ENCODE results near the gene SALL2.

SALL2 gene

GRCh38 chr14:21476523-21476924, 49.6 kb downstream of the SALL2 start:
- DNase-seq: peak; percentile 82 to 87

GRCh38 chr14:21475767-21476522, 50.2 kb downstream of the SALL2 start:
- no peak for DNase-seq
